GM12864 (cell line): ENCODE data around the gene GTF3C6.

Source experiments
- DNase-seq: peaks from one replicate; pipeline ENCODE4 v3.0.0-alpha.2; 2011; ENCODE audit warnings: low read depth
- H3K4me3 ChIP-seq: 2 replicates; pipeline ENCODE4 v1.5.1; 2011; ENCODE audit warnings: mild to moderate bottlenecking, low read depth, low read length, control low read depth
- CTCF ChIP-seq: IDR thresholded peaks from 2 replicates; pipeline ENCODE4 v1.5.1; 2011; ENCODE audit warnings: low read depth, mild to moderate bottlenecking, moderate library complexity, low read length, control low read depth, inconsistent platforms; ENCODE audit errors: missing control alignments

Gene GTF3C6

GRCh38 chr6:110958329-110959192 lies at the start of gene GTF3C6:
GTF3C6 (plus strand) TSS chr6:110958706; CDS start chr6:110958770, 64 bp downstream.
- H3K4me3 ChIP-seq = peak within 1 kb of the TSS; percentile 68
- peak; percentile 82 for DNase-seq
- no peak for TF ChIP-seq CTCF

GRCh38 chr6:110930781-110931180 lies 27.7 kb upstream of the GTF3C6 start:
- TF ChIP-seq CTCF = no peak
- H3K4me3 ChIP-seq = no peak overlapping the region
- DNase-seq = no peak

- no peak for DNase-seq
- no peak for TF ChIP-seq CTCF
- no peak overlapping the region for H3K4me3 ChIP-seq
Measured at GRCh38 chr6:110933912-110934311, 24.6 kb upstream of the GTF3C6 start.

GRCh38 chr6:110934381-110934898 lies 24.1 kb upstream of the GTF3C6 start:
- H3K4me3 ChIP-seq = no peak overlapping the region
- no peak for TF ChIP-seq CTCF
- DNase-seq = no peak

GRCh38 chr6:110935171-110935570 lies 23.3 kb upstream of the GTF3C6 start:
- TF ChIP-seq CTCF = no peak
- no peak for DNase-seq
- H3K4me3 ChIP-seq = no peak overlapping the region

GRCh38 chr6:110938171-110938570 lies 20.3 kb upstream of the GTF3C6 start:
- TF ChIP-seq CTCF = no peak
- H3K4me3 ChIP-seq = no peak overlapping the region
- no peak for DNase-seq
